Duodenal mucosa (tissue), 2 donors: ENCODE results near the gene PATE4.
"Not testable (repeated sequence)": the region's sequence is repeated elsewhere in the genome, so short reads cannot be mapped to it uniquely, and the experiment has no call there.

ENCODE experiments used
- H3K27ac ChIP-seq: one replicate; pipeline ENCODE4 v1.7.0; 2013; ENCODE audit warnings: low read depth, low read length
- H3K27me3 ChIP-seq, 2 donors: one replicate each; pipeline ENCODE4 v1.7.0; 2013; ENCODE audit warnings: low read length in 2 of 2, control low read depth in 1 of 2; ENCODE audit not compliant: insufficient read depth in 2 of 2, control insufficient read depth in 1 of 2
- H3K36me3 ChIP-seq, 2 donors: one replicate each; pipeline ENCODE4 v1.7.0; 2013; ENCODE audit warnings: low read length in 2 of 2, control low read depth in 1 of 2; ENCODE audit not compliant: insufficient read depth in 2 of 2, control insufficient read depth in 1 of 2
- H3K4me1 ChIP-seq, 2 donors: one replicate each; pipeline ENCODE4 v1.7.0; 2013; ENCODE audit warnings: low read length in 2 of 2, control low read depth in 1 of 2; ENCODE audit not compliant: insufficient read depth in 2 of 2, control insufficient read depth in 1 of 2
- H3K4me3 ChIP-seq, 2 donors: one replicate each; pipeline ENCODE4 v1.7.0; 2013; ENCODE audit warnings: low read length in 2 of 2, low read depth in 1 of 2
- H3K9ac ChIP-seq, 2 donors: one replicate each; pipeline ENCODE4 v1.7.0; 2013; ENCODE audit warnings: low read length in 2 of 2, low read depth in 1 of 2
- H3K9me3 ChIP-seq, 2 donors: one replicate each; pipeline ENCODE4 v1.7.0; 2013; ENCODE audit warnings: low read length in 2 of 2, control low read depth in 1 of 2; ENCODE audit not compliant: control insufficient read depth in 1 of 2

PATE4 gene

GRCh38 chr11:125846188-125846587 is 13.1 kb downstream of the PATE4 start:
- no peaks in the 10 kb centered on the region for H3K27me3 ChIP-seq
- no peaks in the 10 kb centered on the region for H3K36me3 ChIP-seq
- no peak overlapping the region for H3K9ac ChIP-seq
- no peak overlapping the region for H3K27ac ChIP-seq
- H3K4me1 ChIP-seq = no peaks in the 10 kb centered on the region
- H3K4me3 ChIP-seq = no peak overlapping the region
- peaks cover 4 to 5% of the 10 kb centered on the region in 2 donors for H3K9me3 ChIP-seq

- H3K9me3 ChIP-seq, H3K9ac ChIP-seq, H3K36me3 ChIP-seq, H3K27me3 ChIP-seq, H3K4me3 ChIP-seq, H3K4me1 ChIP-seq, H3K27ac ChIP-seq: not testable (repeated sequence)
These were observed 24.6 kb downstream of the PATE4 start for GRCh38 chr11:125857670-125858069.

- H3K36me3 ChIP-seq, H3K4me1 ChIP-seq, H3K9ac ChIP-seq, H3K27me3 ChIP-seq, H3K4me3 ChIP-seq, H3K9me3 ChIP-seq, H3K27ac ChIP-seq: not testable (repeated sequence)
These were observed 29.7 kb downstream of the PATE4 start for GRCh38 chr11:125862786-125863185.

DNA sequence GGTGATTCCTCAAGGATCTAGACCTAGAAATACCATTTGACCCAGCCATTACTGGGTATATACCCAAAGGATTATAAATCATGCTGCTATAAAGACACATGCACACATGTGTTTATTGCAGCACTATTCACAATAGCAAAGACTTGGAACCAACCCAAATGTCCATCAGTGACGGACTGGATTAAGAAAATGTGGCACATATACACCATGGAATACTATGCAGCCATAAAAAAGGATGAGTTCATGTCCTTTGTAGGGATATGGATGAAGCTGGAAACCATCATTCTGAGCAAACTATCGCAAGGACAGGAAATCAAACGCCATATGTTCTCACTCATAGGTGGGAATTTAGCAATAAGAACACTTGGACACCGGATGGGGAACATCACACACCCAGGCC is 32.2 kb downstream of the PATE4 start:
- H3K9me3 ChIP-seq, H3K9ac ChIP-seq, H3K27ac ChIP-seq: not testable (repeated sequence)

GRCh38 chr11:125869521-125869920 is 36.4 kb downstream of the PATE4 start:
- Histone ChIP-seq H3K4me1 (no peaks in the 10 kb centered on the region), H3K27me3 (no peaks in the 10 kb centered on the region), H3K36me3 (no peaks in the 10 kb centered on the region), H3K9ac (no peak overlapping the region), H3K9me3 (peaks cover 0 to 4% of the 10 kb centered on the region in 2 donors), H3K27ac (no peak overlapping the region), H3K4me3 (no peak overlapping the region)

More for the DNA sequence above, 32.2 kb downstream of the PATE4 start:
- H3K36me3 ChIP-seq, H3K27me3 ChIP-seq, H3K4me1 ChIP-seq, H3K4me3 ChIP-seq: not testable (repeated sequence)

DNA sequence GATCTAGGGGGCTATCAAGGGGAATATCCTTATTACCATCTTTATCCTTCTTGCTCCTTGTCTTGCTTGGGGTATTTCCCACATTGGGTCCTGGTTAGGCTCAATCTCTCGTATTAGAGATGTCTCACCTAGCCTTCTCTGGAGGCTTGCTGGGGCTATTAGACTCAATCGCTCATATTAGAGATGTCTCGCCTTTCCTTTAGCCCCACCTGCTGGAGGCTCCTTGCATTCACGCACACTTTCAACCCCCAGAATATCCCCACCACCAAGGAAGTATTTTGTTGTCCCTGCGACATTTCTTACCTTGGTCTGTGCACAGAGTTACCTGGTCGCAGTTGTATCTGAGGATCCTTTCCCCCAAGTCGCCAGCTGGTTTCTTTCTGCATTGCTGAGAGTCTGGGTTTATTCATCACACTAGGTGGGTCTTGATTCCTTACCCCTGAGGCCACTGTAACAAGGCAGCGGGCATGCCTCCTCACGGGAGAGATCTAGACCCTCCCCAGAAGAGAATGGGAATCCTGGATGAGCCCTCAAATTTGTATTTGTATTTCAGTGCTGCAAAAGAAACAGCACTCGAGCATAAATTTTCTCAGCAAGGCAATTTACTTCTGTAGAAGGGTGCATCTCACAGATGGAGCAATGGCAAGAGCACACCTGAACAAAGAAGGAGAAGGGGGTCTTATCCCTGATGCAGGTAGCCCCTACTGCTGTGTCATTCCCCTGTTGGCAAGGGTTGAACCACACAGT is 38.4 kb downstream of the PATE4 start:
- no peaks in the 10 kb centered on the region for H3K4me1 ChIP-seq
- no peak overlapping the region for H3K4me3 ChIP-seq
- H3K9me3 ChIP-seq = peaks cover 0 to 4% of the 10 kb centered on the region in 2 donors
- H3K27me3 ChIP-seq = no peaks in the 10 kb centered on the region
- no peaks in the 10 kb centered on the region for H3K36me3 ChIP-seq
- H3K9ac ChIP-seq = no peak overlapping the region
- no peak overlapping the region for H3K27ac ChIP-seq

GRCh38 chr11:125872138-125872491 is 39.0 kb downstream of the PATE4 start:
- H3K9me3 ChIP-seq = peaks cover 0 to 4% of the 10 kb centered on the region in 2 donors
- no peaks in the 10 kb centered on the region for H3K27me3 ChIP-seq
- no peak overlapping the region for H3K9ac ChIP-seq
- no peaks in the 10 kb centered on the region for H3K36me3 ChIP-seq
- H3K27ac ChIP-seq = no peak overlapping the region
- no peaks in the 10 kb centered on the region for H3K4me1 ChIP-seq
- H3K4me3 ChIP-seq = no peak overlapping the region

DNA sequence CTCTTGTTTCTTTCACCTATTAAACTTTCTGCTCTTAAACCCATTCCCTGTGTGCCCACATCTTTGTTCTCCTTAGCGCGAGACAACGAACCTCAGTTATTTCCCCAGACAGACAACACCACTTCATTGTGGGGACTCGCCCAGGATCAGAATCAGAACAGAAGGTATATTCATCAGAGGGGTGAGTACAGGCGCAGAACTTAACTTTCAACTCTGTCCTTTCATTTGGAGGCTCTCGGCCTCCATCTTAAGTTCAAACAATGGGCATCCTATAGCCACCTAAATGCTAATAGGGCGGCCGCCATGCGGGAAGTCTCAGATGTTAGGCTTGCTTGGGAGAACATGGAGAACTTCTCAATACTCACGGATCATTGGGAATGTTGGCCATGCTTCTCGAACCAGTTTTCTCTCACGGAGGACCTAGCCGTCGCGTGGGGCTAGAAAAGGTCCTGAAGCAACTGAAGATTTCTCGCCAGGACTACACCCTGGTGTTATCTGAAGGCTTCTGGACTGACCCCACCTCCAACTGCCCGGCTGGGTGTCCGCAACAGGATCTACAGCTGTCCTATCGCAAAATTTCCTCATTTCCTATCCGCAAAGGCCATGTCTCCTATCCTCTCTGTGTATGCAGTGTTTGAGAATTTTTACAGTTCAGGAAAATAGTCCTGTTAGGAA is 40.9 kb downstream of the PATE4 start:
- Histone ChIP-seq H3K27me3 (no peaks in the 10 kb centered on the region), H3K36me3 (no peaks in the 10 kb centered on the region), H3K4me1 (no peaks in the 10 kb centered on the region), H3K9me3 (peaks cover 0 to 4% of the 10 kb centered on the region in 2 donors), H3K9ac (no peak overlapping the region), H3K4me3 (no peak overlapping the region), H3K27ac (no peak overlapping the region)

DNA sequence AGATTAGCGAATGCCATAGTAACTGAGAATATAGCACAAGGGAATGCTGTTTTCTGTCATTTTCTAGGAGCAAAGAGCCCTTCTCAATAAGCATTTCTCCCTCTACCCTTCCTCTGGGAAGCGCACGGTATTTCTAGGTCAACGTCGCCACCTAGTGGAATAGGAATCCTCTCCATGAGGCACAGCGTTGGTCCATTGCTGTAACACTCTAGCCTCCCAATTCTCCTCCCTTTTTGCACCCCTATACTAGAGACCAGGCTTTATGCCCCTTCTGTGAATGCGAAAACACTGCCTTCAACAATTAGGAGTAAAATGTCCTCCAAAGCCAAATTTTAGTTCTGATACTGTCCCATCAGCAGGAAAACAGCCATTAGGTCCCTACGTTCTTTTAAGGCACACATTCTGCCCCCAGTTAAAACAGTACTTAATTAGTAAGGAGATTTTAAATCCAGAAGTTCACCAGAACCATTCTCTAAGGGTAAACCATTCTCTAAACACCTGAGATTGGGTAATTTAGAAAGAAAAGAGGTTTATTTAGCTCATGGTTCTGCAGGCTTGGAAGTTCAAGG is 41.5 kb downstream of the PATE4 start:
- no peaks in the 10 kb centered on the region for H3K27me3 ChIP-seq
- no peaks in the 10 kb centered on the region for H3K4me1 ChIP-seq
- H3K9me3 ChIP-seq = peaks cover 0 to 4% of the 10 kb centered on the region in 2 donors
- no peaks in the 10 kb centered on the region for H3K36me3 ChIP-seq
- no peak overlapping the region for H3K4me3 ChIP-seq
- no peak overlapping the region for H3K9ac ChIP-seq
- no peak overlapping the region for H3K27ac ChIP-seq

DNA sequence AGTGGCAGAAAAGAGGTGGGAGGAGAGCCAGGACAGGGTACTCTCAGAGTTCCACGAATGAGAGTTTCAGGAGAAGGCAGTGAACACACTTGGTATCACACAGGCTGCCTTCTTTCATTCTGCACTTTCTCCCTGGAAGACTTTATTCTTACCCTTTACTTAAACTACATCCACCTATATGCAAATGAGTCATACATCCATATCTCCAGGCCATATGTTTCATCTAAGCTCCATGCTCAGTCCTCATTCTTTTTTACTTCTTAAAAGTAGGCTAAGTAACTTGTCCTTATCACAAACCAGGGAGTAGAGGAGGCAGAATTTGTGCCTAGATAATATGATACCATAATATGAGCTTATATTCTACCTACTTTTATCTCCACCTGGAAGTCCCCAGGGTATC is 48.2 kb downstream of the PATE4 start:
- Histone ChIP-seq H3K4me3 (no peak overlapping the region), H3K27ac (no peak overlapping the region), H3K4me1 (no peaks in the 10 kb centered on the region), H3K9me3 (no peaks in the 10 kb centered on the region), H3K36me3 (no peaks in the 10 kb centered on the region), H3K9ac (no peak overlapping the region), H3K27me3 (no peaks in the 10 kb centered on the region)
